ENCODE data around the gene CD164L2. TPM values are rescaled to one million over a fixed set of nuclear protein-coding genes. Genes with fewer than 3 reads are reported as not detected.
A peak's percentile ranks its signal among the peaks of the same experiment; 100 is the strongest.

CD164L2 gene
- total and polyA plus RNA-seq, 2 donors (not counting 1 experiment from before 2014, with no cell fraction given), result not detected

- H3K4me1 ChIP-seq (ENCODE audit: control insufficient read depth in 2 of 2, insufficient read depth in 2 of 2, low read length in 2 of 2), result peaks cover 9 to 22% of the 10 kb centered on the region in 2 donors
- ChIA-PET POLR2A (interaction anchor here (1.1 to 1.9 kb wide), 3 partner anchors 8 to 11 kb away, joined by 3 to 11 read pairs (median 3); partner anchors contain the start of gene SYTL1), CTCF (interaction anchor here (0.6 to 2.6 kb wide), 11 partner anchors 8 to 269 kb away, joined by 3 to 14 read pairs (median 4); no protein-coding TSS in a partner anchor)
- H3K9ac ChIP-seq (ENCODE audit: low read length), result peak overlapping the region; percentile 19
- H3K4me2 ChIP-seq (replicated peaks; ENCODE audit: low read depth, low read length, poor library complexity, severe bottlenecking), result peak overlapping the region; percentile 71
- Mint-ChIP-seq H3K4me1 (peaks cover 22% of the 10 kb centered on the region), H3K9me3 (ENCODE audit: insufficient read depth) (no peaks in the 10 kb centered on the region), H3K27me3 (no peaks in the 10 kb centered on the region), H3K4me3 (peak overlapping the region; percentile 75), H3K27ac (peak overlapping the region; percentile 46)
- 73% methylated on average over 34 of the region's 51 CpGs for WGBS (ENCODE audit: insufficient coverage)
- TF ChIP-seq CTCF (IDR thresholded peaks at IDR 0.05) (no peak), EZH2 (IDR thresholded peaks at IDR 0.05; ENCODE audit: borderline replicate concordance, insufficient read depth, low read depth, low read length, poor library complexity, severe bottlenecking) (no peak)
- H3K27me3 ChIP-seq (replicated peaks in 1 of 4; ENCODE audit: control extremely low read depth in 1 of 4, control insufficient read depth in 3 of 4, insufficient read depth in 4 of 4, low read length in 3 of 4), result no peaks in the 10 kb centered on the region
- peak; percentile 50 for DNase-seq
- H3K36me3 ChIP-seq (replicated peaks in 1 of 2; ENCODE audit: control extremely low read depth in 1 of 2, control insufficient read depth in 1 of 2, extremely low read depth in 1 of 2, insufficient read depth in 2 of 2, low read length in 1 of 2), result peaks cover 0 to 61% of the 10 kb centered on the region in 2 experiments
- H4K20me1 ChIP-seq (ENCODE audit: control insufficient read depth, insufficient read depth, low read length, poor library complexity, severe bottlenecking), result peaks cover 12% of the 10 kb centered on the region
- intact Hi-C loops (cut with micrococcal nuclease), result loop anchor here (1.0 kb wide), 1 partner anchor 8 kb away; no protein-coding TSS in a partner anchor
- peak; percentile 77 for ATAC-seq (ENCODE audit: low read depth)
- H3K79me2 ChIP-seq (ENCODE audit: control insufficient read depth, insufficient read depth, low read length), result peaks cover 43% of the 10 kb centered on the region
- H3K9me3 ChIP-seq (ENCODE audit: control extremely low read depth in 1 of 3, control insufficient read depth in 2 of 3, insufficient read depth in 1 of 3, low read length in 2 of 3), result no peaks in the 10 kb centered on the region
- H3K4me3 ChIP-seq (ENCODE audit: control extremely low read depth in 1 of 5, extremely low read depth in 1 of 5, insufficient read depth in 1 of 5, low read depth in 2 of 5, low read length in 4 of 5), result peak overlapping the region in 3 of 5 experiments; percentile 27 to 41 (median 29)
- H3K27ac ChIP-seq (ENCODE audit: low read length in 2 of 2), result no peak overlapping the region
- peak overlapping the region; percentile 38 for H2AFZ ChIP-seq (ENCODE audit: insufficient read depth, low read depth, low read length, poor library complexity, severe bottlenecking)
Observed at GRCh38 chr1:27348861-27349783, 34.0 kb downstream of the CD164L2 start.
